Measurements from ENCODE around the gene UBE2F.

DNA sequence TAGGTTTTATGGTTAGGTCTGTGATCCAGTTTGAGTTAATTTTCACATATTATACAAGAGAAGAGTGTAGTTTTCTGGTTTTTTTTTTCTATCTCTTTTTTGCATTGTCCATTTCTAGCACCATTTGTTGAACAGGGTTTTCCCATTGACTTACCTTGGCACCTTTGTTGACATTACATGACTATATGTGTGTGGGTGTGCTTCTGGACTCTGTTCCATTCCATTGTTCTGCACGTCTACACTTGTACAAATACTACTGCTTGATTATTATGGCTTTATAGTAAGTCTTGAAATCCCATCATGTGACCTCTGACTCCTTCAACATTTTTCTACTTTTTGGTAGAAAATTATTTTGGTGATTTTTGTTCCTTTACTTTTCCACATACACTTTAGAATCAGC, 38.7 kb downstream of the UBE2F start:
- TF ChIP-seq, protein P1, sequence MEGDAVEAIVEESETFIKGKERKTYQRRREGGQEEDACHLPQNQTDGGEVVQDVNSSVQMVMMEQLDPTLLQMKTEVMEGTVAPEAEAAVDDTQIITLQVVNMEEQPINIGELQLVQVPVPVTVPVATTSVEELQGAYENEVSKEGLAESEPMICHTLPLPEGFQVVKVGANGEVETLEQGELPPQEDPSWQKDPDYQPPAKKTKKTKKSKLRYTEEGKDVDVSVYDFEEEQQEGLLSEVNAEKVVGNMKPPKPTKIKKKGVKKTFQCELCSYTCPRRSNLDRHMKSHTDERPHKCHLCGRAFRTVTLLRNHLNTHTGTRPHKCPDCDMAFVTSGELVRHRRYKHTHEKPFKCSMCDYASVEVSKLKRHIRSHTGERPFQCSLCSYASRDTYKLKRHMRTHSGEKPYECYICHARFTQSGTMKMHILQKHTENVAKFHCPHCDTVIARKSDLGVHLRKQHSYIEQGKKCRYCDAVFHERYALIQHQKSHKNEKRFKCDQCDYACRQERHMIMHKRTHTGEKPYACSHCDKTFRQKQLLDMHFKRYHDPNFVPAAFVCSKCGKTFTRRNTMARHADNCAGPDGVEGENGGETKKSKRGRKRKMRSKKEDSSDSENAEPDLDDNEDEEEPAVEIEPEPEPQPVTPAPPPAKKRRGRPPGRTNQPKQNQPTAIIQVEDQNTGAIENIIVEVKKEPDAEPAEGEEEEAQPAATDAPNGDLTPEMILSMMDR (IDR thresholded peaks at IDR 0.05; ENCODE audit: borderline replicate concordance, extremely low read depth, low read length, poor library complexity, severe bottlenecking), result no peak
- no peak for TF ChIP-seq EZH2 (IDR thresholded peaks at IDR 0.05; ENCODE audit: borderline replicate concordance, low read depth, low read length, severe bottlenecking)

Data from DND-41 (cell line).